K562 (cell line): ENCODE results near the gene C17orf75. TPM values are rescaled to one million over a fixed set of nuclear protein-coding genes. Genes with fewer than 3 reads are reported as not detected.

ENCODE experiments used
- CREM ChIP-seq: IDR thresholded peaks from 2 replicates; pipeline ENCODE4 v1.6.1; 2014; ENCODE audit warnings: antibody characterized with exemption, low read depth
- ERF ChIP-seq: fragments of 450-650 bp; formaldehyde crosslinking; IDR thresholded peaks from 2 replicates; pipeline ENCODE4 v1.4.0; 2020; ENCODE audit warnings: mild to moderate bottlenecking, mixed read lengths
- GATAD2B ChIP-seq: fragments of 450-650 bp; IDR thresholded peaks from 2 replicates; pipeline ENCODE4 v1.6.1; 2017; ENCODE audit warnings: mild to moderate bottlenecking, borderline replicate concordance
- HDGF ChIP-seq: fragments of 450-650 bp; IDR thresholded peaks from 2 replicates; pipeline ENCODE4 v1.6.1; 2016
- IFI16 ChIP-seq: fragments of 250-450 bp; sonication (Bioruptor Pico); IDR thresholded peaks from 2 replicates; pipeline ENCODE4 v2.1.2; 2022; ENCODE audit warnings: mild to moderate bottlenecking, inconsistent platforms
- JUND ChIP-seq, 2 experiments: IDR thresholded peaks; 2 replicates in 1 of 2; 3 replicates in 1 of 2; pipeline ENCODE4 v1.6.1; 2011; ENCODE audit warnings: borderline replicate concordance in 2 of 2, low read depth in 2 of 2, low read length in 2 of 2, improper control_type of control experiment in 1 of 2, missing biosample characterization in 1 of 2, missing genetic modification characterization in 1 of 2, missing genetic modification reagents in 1 of 2
- KDM1A ChIP-seq, 2 experiments: fragments of 450-650 bp; IDR thresholded peaks; 2 replicates each; pipeline ENCODE4 v1.6.1; 2016; ENCODE audit warnings: mild to moderate bottlenecking in 2 of 2
- MAFK ChIP-seq: IDR thresholded peaks from 2 replicates; pipeline ENCODE4 v1.6.1; 2011; ENCODE audit warnings: low read length, improper control_type of control experiment
- MAZ ChIP-seq, 2 experiments: fragments of 450-650 bp in 1 of 2; sonication (generic) in 1 of 2; formaldehyde crosslinking; IDR thresholded peaks in 1 of 2; conservative IDR thresholded peaks in 1 of 2; 2 replicates each; pipeline versions ENCODE4 v1.4.0 to v1.5.0; 2020; ENCODE audit warnings: mild to moderate bottlenecking in 1 of 2, missing genetic modification reagents in 1 of 2
- MTA1 ChIP-seq: fragments of 450-650 bp; IDR thresholded peaks from 2 replicates; pipeline ENCODE4 v1.6.1; 2017; ENCODE audit warnings: borderline replicate concordance
- MYC ChIP-seq, 2 experiments: fragments of 250-450 bp in 1 of 2; sonication (Bioruptor Pico) in 1 of 2; IDR thresholded peaks; 2 replicates each; pipeline versions ENCODE4 v1.5.1 to v1.6.1; 2012 to 2021; ENCODE audit warnings: low read depth in 2 of 2, borderline replicate concordance in 1 of 2, improper control_type of control experiment in 1 of 2, low read length in 1 of 2, mild to moderate bottlenecking in 1 of 2, moderate library complexity in 1 of 2
- MYNN ChIP-seq, 2 experiments: sonication (generic); formaldehyde crosslinking in 1 of 2; IDR thresholded peaks; 2 replicates each; pipeline versions ENCODE4 v1.5.0 to v1.6.1; 2016 to 2020; ENCODE audit warnings: antibody characterized with exemption in 1 of 2, missing genetic modification reagents in 1 of 2
- NEUROD1 ChIP-seq: fragments of 150-350 bp; IDR thresholded peaks from 2 replicates; pipeline ENCODE4 v1.6.1; 2014; ENCODE audit warnings: borderline replicate concordance, low read length, low read depth; ENCODE audit not compliant: partially characterized antibody
- NFIC ChIP-seq: fragments of 450-650 bp; IDR thresholded peaks from 2 replicates; pipeline ENCODE4 v1.6.1; 2017; ENCODE audit warnings: mild to moderate bottlenecking, inconsistent platforms
- NFYB ChIP-seq: IDR thresholded peaks from 2 replicates; pipeline ENCODE4 v1.6.1; 2011; ENCODE audit warnings: mild to moderate bottlenecking, moderate library complexity; ENCODE audit not compliant: insufficient read length; ENCODE audit errors: extremely low read depth
- RB1 ChIP-seq: fragments of 450-650 bp; IDR thresholded peaks from 2 replicates; pipeline ENCODE4 v1.6.1; 2017; ENCODE audit warnings: low read depth, mild to moderate bottlenecking
- RBM25 ChIP-seq: fragments of 200-400 bp; formaldehyde crosslinking; IDR thresholded peaks from 2 replicates; pipeline ENCODE4 v1.6.1; 2018; ENCODE audit warnings: low read length, low read depth, moderate library complexity; ENCODE audit not compliant: severe bottlenecking
- TGIF2 ChIP-seq: sonication (generic); formaldehyde crosslinking; IDR thresholded peaks from 2 replicates; pipeline ENCODE4 v1.8.1; 2022; ENCODE audit warnings: mild to moderate bottlenecking, missing genetic modification reagents, moderate library complexity
- XRCC5 ChIP-seq: fragments of 200-400 bp; formaldehyde crosslinking; IDR thresholded peaks from 2 replicates; pipeline ENCODE4 v1.6.1; 2017; ENCODE audit warnings: low read depth, mild to moderate bottlenecking, low read length
- ZBTB7A ChIP-seq: IDR thresholded peaks from 2 replicates; pipeline ENCODE4 v1.6.1; 2011; ENCODE audit warnings: low read depth, mild to moderate bottlenecking, low read length, moderate library complexity, borderline replicate concordance; ENCODE audit not compliant: control insufficient read depth
- ZFP36 ChIP-seq: fragments of 150-350 bp; IDR thresholded peaks from 2 replicates; pipeline ENCODE4 v1.6.1; 2018; ENCODE audit warnings: low read length, low read depth; ENCODE audit not compliant: partially characterized antibody
- ZNF121 ChIP-seq: sonication (generic); formaldehyde crosslinking; conservative IDR thresholded peaks from 2 replicates; pipeline ENCODE4 v1.8.0; 2022; ENCODE audit warnings: missing genetic modification reagents
- ZNF124 ChIP-seq: sonication (generic); formaldehyde crosslinking; IDR thresholded peaks from 2 replicates; pipeline ENCODE4 v1.8.1; 2022; ENCODE audit warnings: missing genetic modification reagents
- ZNF239 ChIP-seq: fragments of 250-450 bp; sonication (Bioruptor Pico); IDR thresholded peaks from 2 replicates; pipeline ENCODE4 v1.4.0; 2020; ENCODE audit warnings: mild to moderate bottlenecking
- ZNF347 ChIP-seq: fragments of 450-650 bp; formaldehyde crosslinking; IDR thresholded peaks from 2 replicates; pipeline ENCODE4 v1.4.0; 2020; ENCODE audit warnings: low read depth, mild to moderate bottlenecking, moderate library complexity
- polyA plus RNA-seq, 8 experiments: library from polyadenylated mRNA; depleted of rRNA in 4 of 8; stranded (reverse) in 5 of 8; unstranded in 3 of 8; fragments of >200 nt; fragmentation: Nextera tagmentation in 2 of 8; fragmentation: Illumina TruSeq in 1 of 8; extraction: Ambion mirVana in 2 of 8; extraction: Trizol in 1 of 8; gene quantifications; 2 replicates each; pipeline versions ENCODE4 v1.2.1 to v1.2.3, GENCODE V29; 2011 to 2014; ENCODE audit warnings: inconsistent platforms in 1 of 8, missing spikeins in 1 of 8
- total RNA-seq, 7 experiments: library from RNA; depleted of rRNA in 6 of 7; stranded (reverse); fragments of >200 nt in 6 of 7; fragmentation: Illumina TruSeq in 2 of 7; extraction: Trizol in 2 of 7; gene quantifications; 2 replicates each; pipeline versions ENCODE4 v1.2.1 to v1.2.3, GENCODE V29; 2011 to 2021; ENCODE audit warnings: low replicate concordance in 1 of 7
- TF ChIP-seq, protein P1 (sequence below), 2 experiments: fragments of 450-650 bp in 1 of 2; IDR thresholded peaks; 2 replicates each; pipeline ENCODE4 v1.6.1; 2011 to 2017; ENCODE audit warnings: low read depth in 2 of 2, antibody characterized with exemption in 1 of 2, borderline replicate concordance in 1 of 2, low read length in 1 of 2, mild to moderate bottlenecking in 1 of 2, mixed read lengths in 1 of 2; ENCODE audit not compliant: control insufficient read depth in 1 of 2

The C17orf75 gene
- total and polyA plus RNA-seq, 9 of the 15 experiments (the other 6 are each of a cell fraction or from before 2014, with no cell fraction given), result 15.5 to 55.7 (median 18.5) TPM

DNA sequence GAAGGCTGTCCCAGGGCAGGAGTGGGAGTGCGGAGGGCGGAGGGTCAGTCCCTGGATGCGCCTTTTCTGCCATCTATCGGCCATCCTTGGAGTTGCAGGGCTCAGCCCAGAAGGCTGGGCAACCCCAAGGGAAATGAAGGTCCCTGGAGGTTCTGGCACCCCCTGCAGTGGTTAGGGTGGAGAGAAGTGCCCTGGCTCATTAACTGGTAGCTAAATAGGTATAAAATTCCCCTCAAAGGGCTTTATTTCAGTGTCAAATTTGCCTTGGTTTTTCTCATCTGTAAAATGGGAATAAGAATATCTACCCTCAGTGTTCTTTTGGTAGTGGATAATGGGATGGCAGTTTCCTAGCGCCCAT lies 22.4 kb downstream of the C17orf75 start (continued):
- no peak for TF ChIP-seq TGIF2 (CRISPR knock-in tag)
- peak; percentile 68 for TF ChIP-seq RB1
- TF ChIP-seq IFI16 (CRISPR knock-in tag), result no peak
- TF ChIP-seq XRCC5, result peak; percentile 49; the same call in 1 of the 2 replicates
- 0 out of 2 replicates have a peak, but pooled peaks have one; percentile 37 for TF ChIP-seq ZBTB7A
- peak; percentile 29; the same call in 1 of the 2 replicates for TF ChIP-seq CREM
- no peak for TF ChIP-seq ZNF124 (CRISPR knock-in tag)
- TF ChIP-seq GATAD2B, result no peak
- no peak for TF ChIP-seq NFYB
- no peak for TF ChIP-seq ZNF347 (CRISPR knock-in tag)
- peak; percentile 53 for TF ChIP-seq RBM25
- TF ChIP-seq, protein P1, sequence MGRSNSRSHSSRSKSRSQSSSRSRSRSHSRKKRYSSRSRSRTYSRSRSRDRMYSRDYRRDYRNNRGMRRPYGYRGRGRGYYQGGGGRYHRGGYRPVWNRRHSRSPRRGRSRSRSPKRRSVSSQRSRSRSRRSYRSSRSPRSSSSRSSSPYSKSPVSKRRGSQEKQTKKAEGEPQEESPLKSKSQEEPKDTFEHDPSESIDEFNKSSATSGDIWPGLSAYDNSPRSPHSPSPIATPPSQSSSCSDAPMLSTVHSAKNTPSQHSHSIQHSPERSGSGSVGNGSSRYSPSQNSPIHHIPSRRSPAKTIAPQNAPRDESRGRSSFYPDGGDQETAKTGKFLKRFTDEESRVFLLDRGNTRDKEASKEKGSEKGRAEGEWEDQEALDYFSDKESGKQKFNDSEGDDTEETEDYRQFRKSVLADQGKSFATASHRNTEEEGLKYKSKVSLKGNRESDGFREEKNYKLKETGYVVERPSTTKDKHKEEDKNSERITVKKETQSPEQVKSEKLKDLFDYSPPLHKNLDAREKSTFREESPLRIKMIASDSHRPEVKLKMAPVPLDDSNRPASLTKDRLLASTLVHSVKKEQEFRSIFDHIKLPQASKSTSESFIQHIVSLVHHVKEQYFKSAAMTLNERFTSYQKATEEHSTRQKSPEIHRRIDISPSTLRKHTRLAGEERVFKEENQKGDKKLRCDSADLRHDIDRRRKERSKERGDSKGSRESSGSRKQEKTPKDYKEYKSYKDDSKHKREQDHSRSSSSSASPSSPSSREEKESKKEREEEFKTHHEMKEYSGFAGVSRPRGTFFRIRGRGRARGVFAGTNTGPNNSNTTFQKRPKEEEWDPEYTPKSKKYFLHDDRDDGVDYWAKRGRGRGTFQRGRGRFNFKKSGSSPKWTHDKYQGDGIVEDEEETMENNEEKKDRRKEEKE (IDR thresholded peaks at IDR 0.05; ENCODE audit: borderline replicate concordance in 1 of 2, control insufficient read depth in 1 of 2, low read depth in 2 of 2, low read length in 1 of 2), result no peak
- no peak for TF ChIP-seq ERF (CRISPR knock-in tag)
- 0 out of 2 replicates have a peak, but pooled peaks have one; percentile 11 for TF ChIP-seq NFIC
- 0 out of 2 replicates have a peak, but pooled peaks have one; percentile 25 for TF ChIP-seq MYC (IDR thresholded peaks at IDR 0.05; ENCODE audit: low read depth, low read length)
- no peak for TF ChIP-seq MYC (CRISPR knock-in tag; IDR thresholded peaks at IDR 0.05; ENCODE audit: borderline replicate concordance, low read depth)
- TF ChIP-seq JUND (IDR thresholded peaks at IDR 0.05; ENCODE audit: borderline replicate concordance, low read depth, low read length), result peak; percentile 40; the same call in 1 of the 2 replicates
- no peak for TF ChIP-seq JUND (tag; IDR thresholded peaks at IDR 0.05; ENCODE audit: borderline replicate concordance, low read depth, low read length)
- peak in 1 of 2 experiments; percentile 60; a peak in 1 of 4 replicates for TF ChIP-seq MAZ (CRISPR knock-in tag; conservative IDR thresholded peaks at IDR 0.05 in 1 of 2, IDR thresholded peaks at IDR 0.05 in 1 of 2)
- TF ChIP-seq ZFP36, result peak; percentile 36
- TF ChIP-seq MYNN (IDR thresholded peaks at IDR 0.05), result 0 out of 2 replicates have a peak, but pooled peaks have one; percentile 21
- TF ChIP-seq MYNN (CRISPR knock-in tag; IDR thresholded peaks at IDR 0.05), result no peak
- no peak for TF ChIP-seq ZNF239
- peak; percentile 37 for TF ChIP-seq NEUROD1
- TF ChIP-seq ZNF121, result peak; percentile 2; the same call in 1 of the 2 replicates
- no peak; the same call in 1 of the 2 replicates for TF ChIP-seq HDGF
- peak; percentile 30 to 70; a peak in 1 of 4 replicates for TF ChIP-seq KDM1A (IDR thresholded peaks at IDR 0.05)
- no peak for TF ChIP-seq MTA1
- TF ChIP-seq MAFK, result 0 out of 2 replicates have a peak, but pooled peaks have one; percentile 3
